Liver (tissue), 9 donors: ENCODE measurements around the gene THSD4. TPM values are rescaled to one million over a fixed set of nuclear protein-coding genes. Genes with fewer than 3 reads are reported as not detected.

Experiments used
- DNase-seq: peaks from one replicate; pipeline ENCODE4 v3.0.0-alpha.2; 2017; ENCODE audit warnings: low spot score
- H3K27ac ChIP-seq, 2 donors: one replicate each; pipeline ENCODE4 v1.7.0; 2013; ENCODE audit warnings: inconsistent platforms in 2 of 2, low read length in 2 of 2, control low read depth in 1 of 2, low read depth in 1 of 2, mild to moderate bottlenecking in 1 of 2
- H3K27me3 ChIP-seq, 4 donors: one replicate each; pipeline versions ENCODE4 v1.6.1 to v1.7.0; 2013; ENCODE audit warnings: low read length in 3 of 4, inconsistent platforms in 1 of 4, mild to moderate bottlenecking in 1 of 4, moderate library complexity in 1 of 4; ENCODE audit not compliant: control insufficient read depth in 4 of 4, insufficient read depth in 4 of 4
- H3K36me3 ChIP-seq, 4 donors: one replicate each; pipeline versions ENCODE4 v1.6.1 to v1.7.0; 2013; ENCODE audit warnings: low read length in 3 of 4, mild to moderate bottlenecking in 3 of 4, low read depth in 1 of 4, moderate library complexity in 1 of 4; ENCODE audit not compliant: control insufficient read depth in 4 of 4, insufficient read depth in 3 of 4
- H3K4me1 ChIP-seq, 4 donors: one replicate each; pipeline versions ENCODE4 v1.6.1 to v1.7.0; 2013; ENCODE audit warnings: low read length in 3 of 4, mild to moderate bottlenecking in 3 of 4, moderate library complexity in 1 of 4; ENCODE audit not compliant: control insufficient read depth in 4 of 4, insufficient read depth in 4 of 4
- H3K4me3 ChIP-seq, 3 donors: one replicate each; pipeline versions ENCODE4 v1.6.1 to v1.7.0; 2013; ENCODE audit warnings: low read length in 3 of 3, control low read depth in 1 of 3, low read depth in 1 of 3, mild to moderate bottlenecking in 1 of 3
- H3K9ac ChIP-seq, 2 donors: one replicate each; pipeline ENCODE4 v1.7.0; 2013; ENCODE audit warnings: low read length in 2 of 2, mild to moderate bottlenecking in 2 of 2, moderate library complexity in 2 of 2, control low read depth in 1 of 2, low read depth in 1 of 2
- H3K9me3 ChIP-seq, 4 donors: one replicate each; pipeline versions ENCODE4 v1.6.1 to v1.7.0; 2013; ENCODE audit warnings: low read length in 3 of 4; ENCODE audit not compliant: control insufficient read depth in 4 of 4
- EGR1 ChIP-seq, 2 donors: IDR thresholded peaks; 2 replicates each; pipeline ENCODE4 v1.6.1; 2016 to 2018; ENCODE audit warnings: antibody characterized with exemption in 2 of 2, low read depth in 2 of 2
- FOXA1 ChIP-seq: IDR thresholded peaks from 2 replicates; pipeline ENCODE4 v1.6.1; 2016; ENCODE audit warnings: antibody characterized with exemption
- FOXA2 ChIP-seq: IDR thresholded peaks from 2 replicates; pipeline ENCODE4 v1.6.1; 2016; ENCODE audit warnings: antibody characterized with exemption
- GABPA ChIP-seq, 2 donors: IDR thresholded peaks in 1 of 2; conservative IDR thresholded peaks in 1 of 2; 2 replicates each; pipeline ENCODE4 v1.6.1; 2016; ENCODE audit warnings: antibody characterized with exemption in 2 of 2, mild to moderate bottlenecking in 1 of 2, moderate library complexity in 1 of 2
- HNF4A ChIP-seq, 2 donors: conservative IDR thresholded peaks; 2 replicates each; pipeline ENCODE4 v1.6.1; 2016; ENCODE audit warnings: antibody characterized with exemption in 2 of 2, mild to moderate bottlenecking in 2 of 2
- HNF4G ChIP-seq: IDR thresholded peaks from 2 replicates; pipeline ENCODE4 v1.6.1; 2016; ENCODE audit warnings: antibody characterized with exemption
- JUND ChIP-seq, 2 donors: IDR thresholded peaks; 2 replicates each; pipeline ENCODE4 v1.6.1; 2016; ENCODE audit warnings: antibody characterized with exemption in 2 of 2
- NR2F2 ChIP-seq: IDR thresholded peaks from 2 replicates; pipeline ENCODE4 v1.6.1; 2016; ENCODE audit warnings: antibody characterized with exemption
- RAD21 ChIP-seq, 2 donors: IDR thresholded peaks; 2 replicates each; pipeline ENCODE4 v1.6.1; 2016; ENCODE audit warnings: antibody characterized with exemption in 2 of 2, mild to moderate bottlenecking in 2 of 2
- RXRA ChIP-seq, 2 donors: IDR thresholded peaks; 2 replicates each; pipeline ENCODE4 v1.6.1; 2017 to 2018; ENCODE audit warnings: antibody characterized with exemption in 2 of 2, mild to moderate bottlenecking in 1 of 2
- SP1 ChIP-seq: IDR thresholded peaks from 2 replicates; pipeline ENCODE4 v1.6.1; 2018; ENCODE audit warnings: antibody characterized with exemption, mild to moderate bottlenecking
- TAF1 ChIP-seq: conservative IDR thresholded peaks from 2 replicates; pipeline ENCODE4 v1.6.1; 2016; ENCODE audit warnings: antibody characterized with exemption, mild to moderate bottlenecking
- YY1 ChIP-seq: IDR thresholded peaks from 2 replicates; pipeline ENCODE4 v1.6.1; 2016; ENCODE audit warnings: antibody characterized with exemption, mild to moderate bottlenecking
- WGBS: extraction: QIAGEN DNeasy Blood & Tissue Kit; methylation state at CpG from one replicate; pipeline ENCODE4 v1.1.7; 2013; 5-methylcytosine and 5-hydroxymethylcytosine counted together
- polyA plus RNA-seq, 2 donors: library from polyadenylated mRNA; stranded (reverse) in 1 of 2; unstranded in 1 of 2; fragments of 200-250 nt in 1 of 2; fragments of >200 nt in 1 of 2; fragmentation: Nextera tagmentation in 1 of 2; extraction: Ambion mirVana in 1 of 2; gene quantifications; one replicate each; pipeline versions ENCODE4 v1.2.1 to v1.2.3, GENCODE V29; 2013 to 2015
- total RNA-seq, 2 donors: library from RNA; depleted of rRNA; stranded (reverse); fragments of >200 nt; gene quantifications; one replicate each; pipeline ENCODE4 v1.2.3, GENCODE V29; 2014
- TF ChIP-seq, protein P1 (sequence below): fragments of 150-350 bp; IDR thresholded peaks from 2 replicates; pipeline ENCODE4 v1.5.1; 2017; ENCODE audit warnings: improper control_type of control experiment, low read depth, low read length; ENCODE audit not compliant: missing input control
- TF ChIP-seq, protein P2 (sequence below): IDR thresholded peaks from 2 replicates; pipeline ENCODE4 v1.6.1; 2016; ENCODE audit warnings: antibody characterized with exemption
- TF ChIP-seq, protein P3 (sequence below): IDR thresholded peaks from 2 replicates; pipeline ENCODE4 v1.6.1; 2016; ENCODE audit warnings: antibody characterized with exemption, mild to moderate bottlenecking
- TF ChIP-seq, protein P4 (sequence below): IDR thresholded peaks from 2 replicates; pipeline ENCODE4 v1.6.1; 2016; ENCODE audit warnings: antibody characterized with exemption
- TF ChIP-seq, protein P5 (sequence below): IDR thresholded peaks from 2 replicates; pipeline ENCODE4 v1.6.1; 2016; ENCODE audit warnings: antibody characterized with exemption
- donor health status: healthy.
- donor health status: healthy.
- donor health status: healthy.
- donor health status: healthy.
- donor health status: healthy.

THSD4 gene
- total and polyA plus RNA-seq, 4 donors: 0.23 to 11.5 (median 1.9) TPM

DNA sequence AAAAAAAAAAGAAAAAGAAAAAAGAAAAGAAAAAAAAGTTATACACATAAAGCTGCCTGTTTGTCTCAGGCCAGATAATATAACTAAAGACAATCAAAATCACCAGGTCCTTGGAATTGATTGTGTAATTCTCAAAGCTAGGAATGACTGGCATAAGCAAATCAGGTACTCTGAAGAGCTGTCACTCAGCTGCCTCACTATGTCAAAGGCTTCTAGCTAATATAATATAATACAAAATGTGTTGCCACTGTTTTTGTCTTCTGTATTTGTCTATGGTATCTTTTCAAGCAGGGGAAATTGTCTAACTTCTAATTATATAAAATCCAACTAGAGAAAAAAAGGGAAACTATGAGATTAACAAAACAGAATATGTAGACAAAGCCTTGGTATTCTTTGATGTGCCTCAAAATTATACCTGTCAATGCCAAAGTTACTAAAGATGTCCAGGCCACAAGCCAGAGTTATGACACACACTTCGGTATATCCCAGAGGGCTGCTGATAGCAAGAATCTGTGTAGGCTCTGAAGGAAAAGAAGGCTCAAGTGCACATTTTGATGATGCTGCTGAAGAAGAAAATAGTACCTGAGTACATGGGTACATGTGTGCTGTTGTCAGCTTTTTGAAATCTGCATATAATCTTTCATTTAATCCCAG, 658.1 kb downstream of the THSD4 start:
- no peaks in the 10 kb centered on the region for H3K27me3 ChIP-seq
- no peak overlapping the region for H3K27ac ChIP-seq
- H3K4me3 ChIP-seq: no peak overlapping the region
- 94% methylated on average over 1 of the region's 1 CpG for WGBS
- TF ChIP-seq RXRA (IDR thresholded peaks at IDR 0.05) (no peak), FOXA1 (no peak), JUND (IDR thresholded peaks at IDR 0.05) (no peak), RAD21 (IDR thresholded peaks at IDR 0.05) (no peak), FOXA2 (no peak), HNF4A (conservative IDR thresholded peaks at IDR 0.05) (no peak), NR2F2 (no peak), GABPA (IDR thresholded peaks at IDR 0.05 in 1 of 2, conservative IDR thresholded peaks at IDR 0.05 in 1 of 2) (no peak), TAF1 (no peak), YY1 (no peak), EGR1 (IDR thresholded peaks at IDR 0.05; ENCODE audit: low read depth in 2 of 2) (no peak), SP1 (no peak), HNF4G (no peak)
- TF ChIP-seq, protein P1, sequence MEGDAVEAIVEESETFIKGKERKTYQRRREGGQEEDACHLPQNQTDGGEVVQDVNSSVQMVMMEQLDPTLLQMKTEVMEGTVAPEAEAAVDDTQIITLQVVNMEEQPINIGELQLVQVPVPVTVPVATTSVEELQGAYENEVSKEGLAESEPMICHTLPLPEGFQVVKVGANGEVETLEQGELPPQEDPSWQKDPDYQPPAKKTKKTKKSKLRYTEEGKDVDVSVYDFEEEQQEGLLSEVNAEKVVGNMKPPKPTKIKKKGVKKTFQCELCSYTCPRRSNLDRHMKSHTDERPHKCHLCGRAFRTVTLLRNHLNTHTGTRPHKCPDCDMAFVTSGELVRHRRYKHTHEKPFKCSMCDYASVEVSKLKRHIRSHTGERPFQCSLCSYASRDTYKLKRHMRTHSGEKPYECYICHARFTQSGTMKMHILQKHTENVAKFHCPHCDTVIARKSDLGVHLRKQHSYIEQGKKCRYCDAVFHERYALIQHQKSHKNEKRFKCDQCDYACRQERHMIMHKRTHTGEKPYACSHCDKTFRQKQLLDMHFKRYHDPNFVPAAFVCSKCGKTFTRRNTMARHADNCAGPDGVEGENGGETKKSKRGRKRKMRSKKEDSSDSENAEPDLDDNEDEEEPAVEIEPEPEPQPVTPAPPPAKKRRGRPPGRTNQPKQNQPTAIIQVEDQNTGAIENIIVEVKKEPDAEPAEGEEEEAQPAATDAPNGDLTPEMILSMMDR: no peak
- TF ChIP-seq, protein P2, sequence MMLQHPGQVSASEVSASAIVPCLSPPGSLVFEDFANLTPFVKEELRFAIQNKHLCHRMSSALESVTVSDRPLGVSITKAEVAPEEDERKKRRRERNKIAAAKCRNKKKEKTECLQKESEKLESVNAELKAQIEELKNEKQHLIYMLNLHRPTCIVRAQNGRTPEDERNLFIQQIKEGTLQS: no peak
- TF ChIP-seq, protein P3, sequence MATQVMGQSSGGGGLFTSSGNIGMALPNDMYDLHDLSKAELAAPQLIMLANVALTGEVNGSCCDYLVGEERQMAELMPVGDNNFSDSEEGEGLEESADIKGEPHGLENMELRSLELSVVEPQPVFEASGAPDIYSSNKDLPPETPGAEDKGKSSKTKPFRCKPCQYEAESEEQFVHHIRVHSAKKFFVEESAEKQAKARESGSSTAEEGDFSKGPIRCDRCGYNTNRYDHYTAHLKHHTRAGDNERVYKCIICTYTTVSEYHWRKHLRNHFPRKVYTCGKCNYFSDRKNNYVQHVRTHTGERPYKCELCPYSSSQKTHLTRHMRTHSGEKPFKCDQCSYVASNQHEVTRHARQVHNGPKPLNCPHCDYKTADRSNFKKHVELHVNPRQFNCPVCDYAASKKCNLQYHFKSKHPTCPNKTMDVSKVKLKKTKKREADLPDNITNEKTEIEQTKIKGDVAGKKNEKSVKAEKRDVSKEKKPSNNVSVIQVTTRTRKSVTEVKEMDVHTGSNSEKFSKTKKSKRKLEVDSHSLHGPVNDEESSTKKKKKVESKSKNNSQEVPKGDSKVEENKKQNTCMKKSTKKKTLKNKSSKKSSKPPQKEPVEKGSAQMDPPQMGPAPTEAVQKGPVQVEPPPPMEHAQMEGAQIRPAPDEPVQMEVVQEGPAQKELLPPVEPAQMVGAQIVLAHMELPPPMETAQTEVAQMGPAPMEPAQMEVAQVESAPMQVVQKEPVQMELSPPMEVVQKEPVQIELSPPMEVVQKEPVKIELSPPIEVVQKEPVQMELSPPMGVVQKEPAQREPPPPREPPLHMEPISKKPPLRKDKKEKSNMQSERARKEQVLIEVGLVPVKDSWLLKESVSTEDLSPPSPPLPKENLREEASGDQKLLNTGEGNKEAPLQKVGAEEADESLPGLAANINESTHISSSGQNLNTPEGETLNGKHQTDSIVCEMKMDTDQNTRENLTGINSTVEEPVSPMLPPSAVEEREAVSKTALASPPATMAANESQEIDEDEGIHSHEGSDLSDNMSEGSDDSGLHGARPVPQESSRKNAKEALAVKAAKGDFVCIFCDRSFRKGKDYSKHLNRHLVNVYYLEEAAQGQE: no peak
- TF ChIP-seq, protein P4, sequence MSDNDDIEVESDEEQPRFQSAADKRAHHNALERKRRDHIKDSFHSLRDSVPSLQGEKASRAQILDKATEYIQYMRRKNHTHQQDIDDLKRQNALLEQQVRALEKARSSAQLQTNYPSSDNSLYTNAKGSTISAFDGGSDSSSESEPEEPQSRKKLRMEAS: no peak
- TF ChIP-seq, protein P5, sequence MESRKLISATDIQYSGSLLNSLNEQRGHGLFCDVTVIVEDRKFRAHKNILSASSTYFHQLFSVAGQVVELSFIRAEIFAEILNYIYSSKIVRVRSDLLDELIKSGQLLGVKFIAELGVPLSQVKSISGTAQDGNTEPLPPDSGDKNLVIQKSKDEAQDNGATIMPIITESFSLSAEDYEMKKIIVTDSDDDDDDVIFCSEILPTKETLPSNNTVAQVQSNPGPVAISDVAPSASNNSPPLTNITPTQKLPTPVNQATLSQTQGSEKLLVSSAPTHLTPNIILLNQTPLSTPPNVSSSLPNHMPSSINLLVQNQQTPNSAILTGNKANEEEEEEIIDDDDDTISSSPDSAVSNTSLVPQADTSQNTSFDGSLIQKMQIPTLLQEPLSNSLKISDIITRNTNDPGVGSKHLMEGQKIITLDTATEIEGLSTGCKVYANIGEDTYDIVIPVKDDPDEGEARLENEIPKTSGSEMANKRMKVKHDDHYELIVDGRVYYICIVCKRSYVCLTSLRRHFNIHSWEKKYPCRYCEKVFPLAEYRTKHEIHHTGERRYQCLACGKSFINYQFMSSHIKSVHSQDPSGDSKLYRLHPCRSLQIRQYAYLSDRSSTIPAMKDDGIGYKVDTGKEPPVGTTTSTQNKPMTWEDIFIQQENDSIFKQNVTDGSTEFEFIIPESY: no peak
- no peaks in the 10 kb centered on the region for H3K4me1 ChIP-seq
- H3K9ac ChIP-seq: no peak overlapping the region
- peaks cover 0 to 17% (median 5%) of the 10 kb centered on the region in 4 donors for H3K36me3 ChIP-seq
- H3K9me3 ChIP-seq: no peaks in the 10 kb centered on the region
- no peak for DNase-seq
